IMR-90 (cell line): ENCODE measurements around the gene MZT2A.
"Not testable (repeated sequence)": the region's sequence is repeated elsewhere in the genome, so short reads cannot be mapped to it uniquely, and the experiment has no call there.

Experiments used
- MAZ ChIP-seq: IDR thresholded peaks from 2 replicates; pipeline ENCODE4 v1.6.1; 2012; ENCODE audit warnings: low read depth, mild to moderate bottlenecking, low read length, improper control_type of control experiment, moderate library complexity, borderline replicate concordance
- MXI1 ChIP-seq: IDR thresholded peaks from 2 replicates; pipeline ENCODE4 v1.6.1; 2012; ENCODE audit warnings: low read depth, mild to moderate bottlenecking, low read length, moderate library complexity, borderline replicate concordance
- POLR2A ChIP-seq: IDR thresholded peaks from 2 replicates; pipeline ENCODE4 v1.6.1; 2012; ENCODE audit warnings: mild to moderate bottlenecking, low read depth, low read length
- SMC3 ChIP-seq: fragments of 150-350 bp; IDR thresholded peaks from 2 replicates; pipeline ENCODE4 v1.6.1; 2016; ENCODE audit warnings: low read depth, mild to moderate bottlenecking, antibody characterized with exemption, low read length, moderate library complexity
- TF ChIP-seq, protein P1 (sequence below): conservative IDR thresholded peaks from 2 replicates; pipeline ENCODE4 v1.5.1; 2012; ENCODE audit warnings: mild to moderate bottlenecking, low read depth, low read length, improper control_type of control experiment

DNA sequence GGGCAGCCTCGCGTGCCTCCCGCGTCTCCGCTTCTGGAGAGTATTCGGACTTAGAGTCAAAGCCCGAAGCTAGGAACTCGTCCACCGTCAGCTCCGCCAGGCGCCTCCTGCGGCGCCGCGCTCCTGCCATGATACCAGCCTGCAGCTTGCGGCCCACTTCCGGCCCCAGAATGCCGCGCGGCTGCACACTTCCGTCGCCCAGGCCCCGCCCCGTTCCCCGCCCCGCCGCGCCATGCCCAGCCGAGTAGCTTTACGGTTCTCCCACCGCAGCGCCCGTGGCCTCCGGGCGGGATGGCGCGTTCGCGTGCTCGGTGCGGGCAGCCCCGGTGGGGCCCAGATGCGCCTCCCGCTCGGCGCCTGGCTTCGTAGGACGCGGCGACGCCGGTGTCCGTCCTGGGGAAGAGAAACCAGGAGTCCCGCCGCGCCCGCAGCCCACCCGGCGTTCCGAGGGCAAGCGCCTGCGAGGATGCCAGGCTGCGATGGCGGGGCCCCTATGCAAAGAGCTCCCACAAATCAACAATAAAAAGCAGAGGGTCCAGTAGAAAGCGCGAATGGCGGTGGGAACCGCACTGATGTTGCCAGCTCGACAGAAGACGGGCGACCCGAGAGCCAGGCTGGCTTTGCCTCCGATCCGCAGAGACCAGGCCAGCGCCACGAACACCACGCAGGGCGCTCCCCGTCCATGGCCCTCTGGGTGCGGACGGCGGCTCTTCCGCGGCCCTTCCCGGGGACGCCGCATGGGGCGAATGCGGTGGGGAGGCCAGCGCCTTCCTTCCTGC is 47.3 kb downstream of the MZT2A start:
- TF ChIP-seq, protein P1, sequence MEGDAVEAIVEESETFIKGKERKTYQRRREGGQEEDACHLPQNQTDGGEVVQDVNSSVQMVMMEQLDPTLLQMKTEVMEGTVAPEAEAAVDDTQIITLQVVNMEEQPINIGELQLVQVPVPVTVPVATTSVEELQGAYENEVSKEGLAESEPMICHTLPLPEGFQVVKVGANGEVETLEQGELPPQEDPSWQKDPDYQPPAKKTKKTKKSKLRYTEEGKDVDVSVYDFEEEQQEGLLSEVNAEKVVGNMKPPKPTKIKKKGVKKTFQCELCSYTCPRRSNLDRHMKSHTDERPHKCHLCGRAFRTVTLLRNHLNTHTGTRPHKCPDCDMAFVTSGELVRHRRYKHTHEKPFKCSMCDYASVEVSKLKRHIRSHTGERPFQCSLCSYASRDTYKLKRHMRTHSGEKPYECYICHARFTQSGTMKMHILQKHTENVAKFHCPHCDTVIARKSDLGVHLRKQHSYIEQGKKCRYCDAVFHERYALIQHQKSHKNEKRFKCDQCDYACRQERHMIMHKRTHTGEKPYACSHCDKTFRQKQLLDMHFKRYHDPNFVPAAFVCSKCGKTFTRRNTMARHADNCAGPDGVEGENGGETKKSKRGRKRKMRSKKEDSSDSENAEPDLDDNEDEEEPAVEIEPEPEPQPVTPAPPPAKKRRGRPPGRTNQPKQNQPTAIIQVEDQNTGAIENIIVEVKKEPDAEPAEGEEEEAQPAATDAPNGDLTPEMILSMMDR: not testable (repeated sequence)
- not testable (repeated sequence) for TF ChIP-seq MAZ, POLR2A, SMC3, MXI1
